ENCODE results near the gene RUBCN. TPM values are rescaled to one million over a fixed set of nuclear protein-coding genes. Genes with fewer than 3 reads are reported as not detected.
"Not testable (repeated sequence)": the region's sequence is repeated elsewhere in the genome, so short reads cannot be mapped to it uniquely, and the experiment has no call there.

The RUBCN gene
- total RNA-seq, 1 donor from 2014 or later, result 31.7 TPM

- not testable (repeated sequence) for H3K27ac Mint-ChIP-seq (ENCODE audit: unreplicated experiment)
Measured at GRCh38 chr3:197663367-197664140, 73.2 kb downstream of the RUBCN start.

DNA sequence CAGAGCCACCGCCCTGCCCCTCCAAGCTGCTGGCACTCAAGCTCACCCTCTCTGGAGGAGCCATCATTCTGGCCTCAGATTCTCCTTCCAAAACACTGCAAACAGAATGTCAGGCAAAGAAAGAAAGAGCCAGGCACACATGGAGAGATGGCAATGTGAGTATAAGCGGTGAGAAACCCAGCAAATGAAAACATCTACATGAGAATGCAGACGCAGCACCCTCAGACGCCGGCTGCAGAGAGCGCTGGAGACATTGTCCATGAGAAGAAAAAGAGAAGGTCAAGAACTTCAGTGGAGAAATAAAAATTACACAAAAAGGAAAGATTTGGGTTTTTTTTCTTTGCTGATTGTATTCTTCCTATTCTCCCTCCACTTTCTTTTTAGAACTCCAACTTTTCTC lies 74.4 kb downstream of the RUBCN start:
- H3K27me3 Mint-ChIP-seq (ENCODE audit: low read depth); H3K4me1 Mint-ChIP-seq; H3K36me3 Mint-ChIP-seq (ENCODE audit: low read depth); H3K4me3 Mint-ChIP-seq; H3K9me3 Mint-ChIP-seq; H3K27ac Mint-ChIP-seq (ENCODE audit: unreplicated experiment); DNase-seq (ENCODE audit: low read depth, low spot score): not testable (repeated sequence)

More at GRCh38 chr3:197663367-197664140, 73.2 kb downstream of the RUBCN start:
- not testable (repeated sequence) for H3K9me3 Mint-ChIP-seq; H3K27me3 Mint-ChIP-seq (ENCODE audit: low read depth); H3K36me3 Mint-ChIP-seq (ENCODE audit: low read depth); H3K4me1 Mint-ChIP-seq; DNase-seq (ENCODE audit: low read depth, low spot score); H3K4me3 Mint-ChIP-seq

GRCh38 chr3:197661874-197662273 lies 74.8 kb downstream of the RUBCN start:
- H3K4me1 Mint-ChIP-seq; H3K4me3 Mint-ChIP-seq; H3K27ac Mint-ChIP-seq (ENCODE audit: unreplicated experiment); H3K9me3 Mint-ChIP-seq; H3K27me3 Mint-ChIP-seq (ENCODE audit: low read depth); H3K36me3 Mint-ChIP-seq (ENCODE audit: low read depth); DNase-seq (ENCODE audit: low read depth, low spot score): not testable (repeated sequence)

- not testable (repeated sequence) for H3K27me3 Mint-ChIP-seq (ENCODE audit: low read depth); H3K9me3 Mint-ChIP-seq; H3K4me1 Mint-ChIP-seq; DNase-seq (ENCODE audit: low read depth, low spot score); H3K4me3 Mint-ChIP-seq; H3K27ac Mint-ChIP-seq (ENCODE audit: unreplicated experiment); H3K36me3 Mint-ChIP-seq (ENCODE audit: low read depth)
Measured at GRCh38 chr3:197661234-197661834, 75.4 kb downstream of the RUBCN start.

DNA sequence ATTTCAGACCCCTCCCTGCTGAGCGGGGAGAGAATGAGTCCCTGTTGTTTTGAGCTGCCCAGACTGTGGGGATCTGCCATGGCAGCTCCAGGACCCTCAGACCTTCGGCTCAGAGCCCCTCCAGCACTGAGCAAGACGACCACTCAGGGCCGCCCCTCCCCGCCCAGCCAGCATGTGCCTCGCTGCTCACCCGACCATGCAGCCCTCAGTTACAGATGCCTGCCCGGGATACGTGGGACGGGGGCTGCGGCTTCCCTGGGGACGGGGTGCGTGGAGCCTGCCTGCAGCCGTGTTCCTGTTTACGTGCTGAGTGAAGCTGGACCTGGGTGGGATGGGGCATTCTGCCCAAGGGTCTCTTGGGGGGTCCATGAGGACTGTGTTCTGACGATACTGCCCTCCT lies 77.0 kb downstream of the RUBCN start:
- not testable (repeated sequence) for H3K36me3 Mint-ChIP-seq (ENCODE audit: low read depth); H3K4me1 Mint-ChIP-seq; DNase-seq (ENCODE audit: low read depth, low spot score); H3K9me3 Mint-ChIP-seq; H3K27ac Mint-ChIP-seq (ENCODE audit: unreplicated experiment); H3K4me3 Mint-ChIP-seq; H3K27me3 Mint-ChIP-seq (ENCODE audit: low read depth)

DNA sequence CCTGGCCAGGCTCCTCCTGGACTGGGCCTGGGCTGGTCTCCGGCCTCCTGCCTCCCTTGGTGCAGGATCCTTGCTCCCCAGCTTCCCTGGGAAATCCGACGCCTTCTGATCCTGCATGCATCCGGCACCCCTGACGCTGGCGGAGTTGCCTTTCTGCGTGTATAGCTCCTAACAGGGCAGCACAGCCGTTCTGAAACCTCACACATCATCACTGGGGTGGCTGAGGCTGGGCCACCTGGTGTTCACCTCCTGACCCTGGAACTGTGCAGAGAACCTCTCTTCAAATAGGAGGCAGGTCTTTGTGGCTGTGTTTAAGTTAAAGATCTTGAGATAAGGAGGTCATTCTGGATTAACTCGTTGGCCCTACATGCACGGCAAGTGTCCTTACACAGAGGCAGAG lies 77.6 kb downstream of the RUBCN start:
- H3K27me3 Mint-ChIP-seq (ENCODE audit: low read depth); H3K36me3 Mint-ChIP-seq (ENCODE audit: low read depth); H3K9me3 Mint-ChIP-seq; H3K4me3 Mint-ChIP-seq; H3K27ac Mint-ChIP-seq (ENCODE audit: unreplicated experiment); DNase-seq (ENCODE audit: low read depth, low spot score); H3K4me1 Mint-ChIP-seq: not testable (repeated sequence)

DNA sequence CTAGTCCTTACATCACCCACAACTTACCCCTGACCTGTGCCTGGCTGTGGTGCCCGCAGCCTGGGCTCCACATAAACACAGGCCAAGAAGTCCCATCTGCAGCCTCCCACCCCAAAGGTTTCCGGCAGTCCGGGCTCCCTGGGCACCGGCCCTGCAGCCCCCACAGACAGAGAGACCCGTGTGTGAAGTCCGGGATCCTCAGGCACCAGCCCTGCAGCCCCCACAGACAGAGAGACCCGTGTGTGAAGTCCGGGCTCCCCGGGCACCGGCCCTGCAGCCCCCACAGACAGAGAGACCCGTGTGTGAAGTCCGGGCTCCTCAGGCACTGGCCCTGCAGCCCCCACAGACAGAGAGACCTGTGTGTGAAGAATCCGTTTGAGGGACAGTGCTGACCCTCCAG lies 78.0 kb downstream of the RUBCN start:
- H3K27me3 Mint-ChIP-seq (ENCODE audit: low read depth); H3K4me1 Mint-ChIP-seq; H3K9me3 Mint-ChIP-seq; H3K27ac Mint-ChIP-seq (ENCODE audit: unreplicated experiment); H3K36me3 Mint-ChIP-seq (ENCODE audit: low read depth); DNase-seq (ENCODE audit: low read depth, low spot score); H3K4me3 Mint-ChIP-seq: not testable (repeated sequence)

- not testable (repeated sequence) for H3K4me3 Mint-ChIP-seq; H3K9me3 Mint-ChIP-seq; DNase-seq (ENCODE audit: low read depth, low spot score); H3K27ac Mint-ChIP-seq (ENCODE audit: unreplicated experiment); H3K27me3 Mint-ChIP-seq (ENCODE audit: low read depth); H3K36me3 Mint-ChIP-seq (ENCODE audit: low read depth); H3K4me1 Mint-ChIP-seq
Measured at GRCh38 chr3:197657541-197658292, 79.0 kb downstream of the RUBCN start.

- H3K36me3 Mint-ChIP-seq (ENCODE audit: low read depth); DNase-seq (ENCODE audit: low read depth, low spot score); H3K27me3 Mint-ChIP-seq (ENCODE audit: low read depth); H3K4me1 Mint-ChIP-seq; H3K9me3 Mint-ChIP-seq: not testable (repeated sequence)
- Mint-ChIP-seq H3K27ac (ENCODE audit: unreplicated experiment) (peak overlapping the region; percentile 62), H3K4me3 (peak overlapping the region; percentile 31)
Measured at GRCh38 chr3:197656960-197657359, 79.7 kb downstream of the RUBCN start.

DNA sequence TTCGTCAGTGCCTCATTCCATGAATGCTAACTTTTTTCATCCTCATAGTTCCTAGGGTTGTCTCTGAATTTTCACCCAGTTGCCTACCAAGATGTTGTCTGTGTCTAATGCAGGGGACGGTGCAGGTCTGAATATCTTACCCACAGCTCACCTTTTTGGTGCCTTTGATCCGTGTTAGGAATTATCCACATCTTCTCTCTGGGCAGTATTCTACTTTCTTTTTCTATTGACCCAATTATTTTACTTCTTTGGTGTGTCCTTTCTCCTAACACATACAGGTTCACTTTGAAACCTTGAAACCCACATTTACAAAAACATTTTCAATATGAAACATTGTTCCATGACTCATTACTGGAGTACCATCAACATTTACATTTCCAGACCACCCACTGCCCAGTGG lies 80.6 kb downstream of the RUBCN start:
- not testable (repeated sequence) for DNase-seq (ENCODE audit: low read depth, low spot score); H3K27me3 Mint-ChIP-seq (ENCODE audit: low read depth); H3K36me3 Mint-ChIP-seq (ENCODE audit: low read depth); H3K27ac Mint-ChIP-seq (ENCODE audit: unreplicated experiment); H3K4me1 Mint-ChIP-seq; H3K9me3 Mint-ChIP-seq
- H3K4me3 Mint-ChIP-seq, result peak overlapping the region; percentile 78

DNA sequence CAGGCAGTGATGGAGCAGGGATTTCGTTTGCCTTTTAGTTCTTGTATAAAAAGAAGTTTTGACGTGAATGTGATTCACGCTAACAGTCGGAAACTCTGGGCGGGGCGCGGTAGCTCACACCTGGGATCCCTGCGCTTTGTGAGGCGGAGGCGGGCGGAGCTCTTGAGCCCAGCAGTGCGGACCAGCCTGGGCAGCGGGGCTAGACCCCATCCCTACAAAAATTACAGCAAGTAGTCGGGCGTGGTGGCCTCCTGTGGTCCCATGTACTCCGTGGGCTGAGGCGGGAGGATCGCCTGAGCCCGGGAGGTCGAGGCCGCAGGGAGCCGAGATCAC lies 81.7 kb downstream of the RUBCN start:
- H3K27me3 Mint-ChIP-seq (ENCODE audit: low read depth); H3K27ac Mint-ChIP-seq (ENCODE audit: unreplicated experiment); H3K4me1 Mint-ChIP-seq; DNase-seq (ENCODE audit: low read depth, low spot score); H3K9me3 Mint-ChIP-seq; H3K4me3 Mint-ChIP-seq; H3K36me3 Mint-ChIP-seq (ENCODE audit: low read depth): not testable (repeated sequence)

GRCh38 chr3:197654090-197654997 lies 82.4 kb downstream of the RUBCN start:
- H3K4me3 Mint-ChIP-seq; H3K4me1 Mint-ChIP-seq; H3K27me3 Mint-ChIP-seq (ENCODE audit: low read depth); H3K9me3 Mint-ChIP-seq; H3K36me3 Mint-ChIP-seq (ENCODE audit: low read depth); H3K27ac Mint-ChIP-seq (ENCODE audit: unreplicated experiment): not testable (repeated sequence)
- peak; percentile 22 for DNase-seq (ENCODE audit: low read depth, low spot score)

DNA sequence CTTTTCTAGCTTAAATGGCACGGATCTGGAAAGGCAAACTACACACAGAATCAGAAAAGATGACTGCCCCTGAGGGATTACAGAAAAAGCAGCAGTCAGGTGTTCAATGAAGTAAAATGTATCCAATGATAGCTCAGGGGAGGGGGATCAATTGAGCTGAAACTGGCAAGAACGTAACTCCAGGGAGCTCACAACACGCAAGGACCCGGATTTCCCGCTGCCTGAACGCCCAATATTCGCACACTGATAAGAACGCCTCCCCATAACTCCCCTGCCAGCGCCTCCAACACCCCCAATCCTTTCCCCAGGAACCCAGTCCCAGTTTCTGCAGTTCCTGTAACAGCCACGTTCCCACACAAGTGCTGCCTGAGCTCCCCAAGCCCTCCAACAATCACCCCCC lies 83.8 kb downstream of the RUBCN start:
- not testable (repeated sequence) for H3K4me1 Mint-ChIP-seq; H3K36me3 Mint-ChIP-seq (ENCODE audit: low read depth); H3K27ac Mint-ChIP-seq (ENCODE audit: unreplicated experiment); H3K9me3 Mint-ChIP-seq; H3K4me3 Mint-ChIP-seq; H3K27me3 Mint-ChIP-seq (ENCODE audit: low read depth); DNase-seq (ENCODE audit: low read depth, low spot score)
